ENCODE measurements around the gene CBX3.
"Not testable (repeated sequence)": the region's sequence is repeated elsewhere in the genome, so short reads cannot be mapped to it uniquely, and the experiment has no call there.

CBX3 gene

DNA sequence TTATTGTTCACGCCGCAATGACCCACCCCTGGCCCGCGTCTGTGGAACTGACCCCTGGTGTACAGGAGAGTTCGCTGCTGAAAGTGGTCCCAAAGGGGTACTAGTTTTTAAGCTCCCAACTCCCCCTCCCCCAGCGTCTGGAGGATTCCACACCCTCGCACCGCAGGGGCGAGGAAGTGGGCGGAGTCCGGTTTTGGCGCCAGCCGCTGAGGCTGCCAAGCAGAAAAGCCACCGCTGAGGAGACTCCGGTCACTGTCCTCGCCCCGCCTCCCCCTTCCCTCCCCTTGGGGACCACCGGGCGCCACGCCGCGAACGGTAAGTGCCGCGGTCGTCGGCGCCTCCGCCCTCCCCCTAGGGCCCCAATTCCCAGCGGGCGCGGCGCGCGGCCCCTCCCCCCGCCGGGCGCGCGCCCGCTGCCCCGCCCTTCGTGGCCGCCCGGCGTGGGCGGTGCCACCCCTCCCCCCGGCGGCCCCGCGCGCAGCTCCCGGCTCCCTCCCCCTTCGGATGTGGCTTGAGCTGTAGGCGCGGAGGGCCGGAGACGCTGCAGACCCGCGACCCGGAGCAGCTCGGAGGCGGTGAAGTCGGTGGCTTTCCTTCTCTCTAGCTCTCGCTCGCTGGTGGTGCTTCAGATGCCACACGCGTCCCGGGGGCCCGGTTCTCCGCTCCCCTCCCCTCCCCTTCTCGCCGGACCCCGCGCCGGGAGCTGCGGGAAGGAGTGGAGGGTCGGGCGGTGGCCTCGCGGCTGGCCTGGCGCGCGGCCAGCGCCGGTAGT is at the start of gene CBX3:
Gene CBX3 (plus strand): TSS at position 499 of the 772 bp plus-strand sequence. CDS start 1,254 bp downstream, outside the sequence.
- in situ Hi-C loops (cut with HindIII; ENCODE audit: low sequenced_read_pairs) = no loop called here

DNA sequence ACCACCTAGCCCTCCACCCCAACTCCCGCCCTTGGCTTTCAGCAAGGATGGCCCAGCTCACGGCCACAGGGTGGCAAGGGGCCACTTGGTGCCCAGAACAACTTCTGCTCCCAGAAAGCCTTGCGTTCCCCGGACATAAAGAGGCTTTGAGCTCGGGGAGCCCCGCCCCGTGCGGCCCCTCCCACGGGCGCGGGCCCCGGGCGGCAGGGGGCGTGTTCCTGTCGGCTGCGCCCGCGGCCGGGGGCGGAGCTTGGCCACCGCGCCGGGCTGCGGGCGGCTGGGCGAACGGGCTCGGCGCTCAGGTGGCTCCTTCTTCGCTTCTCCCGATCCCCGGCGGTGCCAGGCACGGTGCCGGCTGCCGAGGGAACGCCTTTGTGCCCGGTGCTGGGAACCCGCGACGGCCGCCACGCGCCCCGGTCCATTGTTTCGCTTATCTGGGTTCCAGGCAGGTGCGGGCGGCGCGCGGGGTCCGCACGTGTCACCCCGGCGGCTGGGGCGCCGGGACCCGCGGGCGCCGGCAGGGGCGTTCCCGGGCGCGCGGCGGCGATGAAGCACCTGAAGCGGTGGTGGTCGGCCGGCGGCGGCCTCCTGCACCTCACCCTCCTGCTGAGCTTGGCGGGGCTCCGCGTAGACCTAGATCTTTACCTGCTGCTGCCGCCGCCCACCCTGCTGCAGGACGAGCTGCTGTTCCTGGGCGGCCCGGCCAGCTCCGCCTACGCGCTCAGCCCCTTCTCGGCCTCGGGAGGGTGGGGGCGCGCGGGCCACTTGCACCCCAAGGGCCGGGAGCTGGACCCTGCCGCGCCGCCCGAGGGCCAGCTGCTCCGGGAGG is 49.4 kb upstream of the CBX3 start, which contains the start of gene NFE2L3:
Gene NFE2L3 (plus strand): TSS at position 246 of the 829 bp plus-strand sequence. CDS start 301 bp downstream, at position 547.
- in situ Hi-C loops (cut with HindIII; ENCODE audit: low sequenced_read_pairs) = no loop called here

DNA sequence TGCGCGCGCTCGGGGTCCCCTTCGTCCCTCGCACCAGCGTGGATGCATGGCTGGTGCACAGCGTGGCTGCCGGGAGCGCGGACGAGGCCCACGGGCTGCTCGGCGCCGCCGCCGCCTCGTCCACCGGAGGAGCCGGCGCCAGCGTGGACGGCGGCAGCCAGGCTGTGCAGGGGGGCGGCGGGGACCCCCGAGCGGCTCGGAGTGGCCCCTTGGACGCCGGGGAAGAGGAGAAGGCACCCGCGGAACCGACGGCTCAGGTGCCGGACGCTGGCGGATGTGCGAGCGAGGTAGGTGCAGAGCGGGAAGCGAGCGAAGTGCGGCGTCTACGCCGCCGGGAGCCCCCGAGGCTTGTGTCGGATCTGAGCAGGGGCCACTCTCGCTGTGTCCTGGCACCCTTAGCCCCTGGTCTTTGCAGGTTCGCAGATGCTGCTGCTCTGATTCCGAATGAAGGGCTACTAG is 48.7 kb upstream of the CBX3 start:
- in situ Hi-C loops (cut with HindIII; ENCODE audit: low sequenced_read_pairs) = not testable (repeated sequence)

DNA sequence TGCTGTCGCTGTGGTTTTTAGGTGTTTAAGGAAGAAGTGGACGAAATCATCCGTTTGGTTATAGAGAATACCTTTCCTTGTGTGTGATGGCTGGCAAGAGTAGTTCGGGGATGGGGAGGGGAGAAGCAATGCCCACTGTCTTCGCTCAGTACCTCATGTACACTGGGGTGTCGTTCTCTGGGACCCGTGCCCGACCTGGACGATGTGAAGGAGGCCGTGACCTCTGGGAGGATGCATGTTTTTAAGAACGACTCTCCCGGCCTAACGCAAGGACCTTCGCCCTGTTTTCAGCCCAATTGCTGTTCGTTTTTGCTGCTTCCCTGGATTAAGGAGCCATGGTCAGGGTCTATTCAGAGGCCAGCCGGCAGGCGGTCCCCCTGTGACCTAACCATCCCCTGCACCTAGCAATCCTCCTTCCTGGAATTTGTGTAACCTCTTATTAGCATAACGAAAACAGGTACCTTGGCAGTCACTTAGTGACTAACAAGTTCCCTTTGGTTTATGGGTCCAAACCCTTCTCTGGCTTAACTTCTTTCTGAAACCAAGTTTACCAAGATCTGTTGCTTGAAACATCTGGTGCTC is 48.2 kb upstream of the CBX3 start:
- in situ Hi-C loops (cut with HindIII; ENCODE audit: low sequenced_read_pairs) = no loop called here

DNA sequence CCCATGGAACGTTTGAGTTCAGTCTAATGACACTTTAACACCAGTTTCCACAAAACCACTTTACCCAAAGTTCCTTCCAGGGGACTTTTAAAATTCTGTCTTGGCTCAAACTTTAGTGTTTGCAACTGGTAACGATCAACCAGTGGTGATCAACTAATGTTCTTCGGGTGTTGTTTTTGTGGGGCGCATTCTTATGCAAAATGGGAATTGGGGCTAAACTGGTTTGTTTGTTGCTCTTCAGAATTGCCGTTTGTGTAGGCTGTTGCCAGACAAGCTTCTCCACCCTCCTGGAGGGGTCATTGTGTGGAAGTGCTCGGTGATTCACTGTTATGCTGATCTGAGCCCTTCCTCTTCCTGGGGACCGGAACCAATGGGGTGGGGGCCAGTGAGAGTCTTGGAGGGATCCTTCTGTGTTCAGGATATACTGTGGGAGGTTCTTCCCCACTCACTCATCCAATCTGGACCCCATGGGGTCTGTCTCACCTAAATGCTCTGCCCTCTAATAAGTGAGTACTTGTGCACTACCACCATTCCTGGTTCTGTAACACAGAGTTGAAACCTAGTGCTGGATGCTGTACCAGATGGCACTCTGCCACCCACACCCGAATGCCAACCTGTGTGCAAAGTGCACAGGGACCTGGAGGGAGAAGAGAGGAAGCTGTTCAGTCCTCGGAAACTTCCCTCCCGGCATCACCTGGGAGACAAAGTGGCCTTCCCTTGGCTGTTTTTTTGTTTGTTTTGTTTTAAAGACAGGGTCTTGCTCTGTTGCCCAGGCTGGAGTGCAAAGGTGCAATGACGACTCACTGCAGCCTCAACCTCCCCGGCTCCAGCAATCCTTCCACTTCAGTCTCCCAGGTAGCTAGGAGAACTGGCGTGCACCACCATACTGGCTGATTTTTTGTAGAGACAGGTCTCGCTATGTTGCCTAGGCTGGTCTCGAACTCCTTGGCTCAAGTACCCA is 47.4 kb upstream of the CBX3 start:
- in situ Hi-C loops (cut with HindIII; ENCODE audit: low sequenced_read_pairs) = no loop called here

DNA sequence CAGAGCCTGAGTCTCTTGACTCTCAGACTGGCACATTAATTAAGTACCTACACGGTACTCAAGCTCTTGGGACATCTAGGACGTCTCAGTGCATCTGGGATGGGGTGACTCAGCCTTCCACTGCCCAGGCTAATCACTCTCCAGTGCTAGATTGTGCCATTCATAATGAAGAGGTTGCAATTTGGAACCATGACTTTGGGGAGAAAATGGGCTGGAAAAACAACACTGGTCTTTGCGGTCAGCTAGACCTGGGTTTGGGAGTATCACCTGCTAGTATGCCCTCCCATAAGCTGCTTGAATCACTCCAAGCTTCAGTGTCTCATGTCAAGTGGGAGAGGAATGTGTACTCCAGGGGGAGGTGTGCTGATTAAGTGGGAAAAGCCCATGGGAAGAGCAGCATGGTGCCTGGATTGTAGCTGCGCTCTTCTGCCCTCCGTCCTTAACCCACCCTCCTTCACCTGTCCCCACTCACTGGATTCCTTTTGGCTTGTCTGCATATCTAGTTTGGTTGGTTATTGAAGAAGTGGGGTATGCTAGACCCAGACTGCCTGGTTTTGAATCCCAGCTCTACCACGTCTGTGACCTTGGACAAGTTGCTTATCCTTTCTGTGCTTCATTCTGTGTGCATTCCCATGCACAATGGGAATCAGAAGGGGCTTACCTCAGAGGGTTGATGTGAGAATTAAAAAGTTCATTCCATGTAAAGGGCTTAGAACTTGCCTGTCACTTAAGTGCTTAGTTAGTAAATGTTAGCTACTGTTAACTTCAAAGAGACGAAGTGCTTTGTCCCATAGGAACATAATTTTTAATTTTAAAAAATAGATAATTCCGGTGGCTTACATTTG is 45.8 kb upstream of the CBX3 start:
- in situ Hi-C loops (cut with HindIII; ENCODE audit: low sequenced_read_pairs) = no loop called here

DNA sequence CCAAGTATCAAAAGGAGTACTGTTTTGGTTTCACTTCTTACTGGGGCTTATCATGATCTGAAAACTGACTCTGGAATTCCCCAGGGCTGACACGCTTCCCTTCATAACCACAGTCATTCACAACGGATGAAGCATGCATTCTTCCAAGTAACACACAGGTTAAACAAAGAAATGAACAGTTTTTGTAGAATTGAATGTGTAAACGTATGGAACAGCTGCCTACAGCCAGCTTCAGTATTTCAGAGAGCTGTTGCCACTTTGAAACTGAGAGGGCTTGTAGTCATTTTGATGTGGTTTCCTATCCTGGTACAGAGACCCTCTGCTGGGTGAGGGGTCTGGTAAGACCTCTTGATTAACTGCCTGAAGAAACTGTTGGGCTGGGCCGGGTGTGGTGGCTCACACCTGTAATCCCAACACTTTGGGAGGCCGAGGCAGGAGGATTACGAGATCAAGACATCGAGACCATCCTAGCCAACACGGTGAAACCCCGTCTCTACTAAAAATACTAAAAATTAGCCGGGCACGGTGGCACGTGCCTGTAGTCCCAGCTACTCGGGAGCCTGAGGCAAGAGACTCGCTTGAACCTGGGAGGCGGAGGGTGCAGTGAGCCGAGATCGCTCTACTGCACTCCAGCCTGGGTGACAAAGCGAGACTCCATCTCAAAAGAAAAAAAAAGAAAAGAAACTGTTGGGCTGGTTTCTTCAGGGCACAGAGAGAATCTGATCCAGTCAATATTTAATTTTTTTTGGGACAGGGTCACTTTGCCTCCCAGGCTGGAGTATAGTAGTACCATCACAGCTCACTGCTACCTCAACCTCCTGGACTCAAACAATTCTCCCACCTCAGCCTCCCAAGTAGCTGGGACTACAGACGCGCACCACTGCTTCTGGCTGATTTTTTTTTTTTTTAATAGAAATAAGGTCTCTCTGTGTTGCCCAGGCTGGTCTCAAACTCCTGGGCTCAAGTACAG is 44.8 kb upstream of the CBX3 start:
- in situ Hi-C loops (cut with HindIII; ENCODE audit: low sequenced_read_pairs) = no loop called here

DNA sequence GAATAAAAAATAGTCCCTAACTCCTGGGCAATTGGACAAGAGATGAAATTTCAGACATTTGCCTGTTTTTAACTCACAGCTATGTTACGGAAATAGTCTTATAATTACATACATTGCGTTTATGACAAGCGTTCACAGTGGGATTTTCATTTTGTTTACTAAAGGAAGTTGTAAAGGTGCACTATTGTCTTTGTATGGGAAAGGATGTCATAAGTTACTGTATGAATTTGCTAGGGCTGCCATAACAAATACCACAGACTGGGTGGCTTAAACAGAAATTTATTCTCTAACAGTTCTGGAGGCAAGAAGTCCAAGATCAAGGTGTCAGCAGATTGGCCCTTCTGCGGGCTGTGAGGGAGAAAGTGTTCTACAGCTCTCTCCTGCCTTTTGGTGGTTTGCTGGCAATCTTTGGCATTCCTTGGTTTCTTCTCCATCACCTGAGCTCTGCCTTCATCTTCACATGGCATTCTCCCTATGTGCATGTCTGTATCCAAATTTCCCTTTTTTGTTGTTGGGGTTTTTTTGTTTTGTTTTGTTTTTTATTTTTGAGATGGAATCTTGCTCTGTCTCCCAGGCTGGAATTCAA is 43.9 kb upstream of the CBX3 start:
- in situ Hi-C loops (cut with HindIII; ENCODE audit: low sequenced_read_pairs) = no loop called here

DNA sequence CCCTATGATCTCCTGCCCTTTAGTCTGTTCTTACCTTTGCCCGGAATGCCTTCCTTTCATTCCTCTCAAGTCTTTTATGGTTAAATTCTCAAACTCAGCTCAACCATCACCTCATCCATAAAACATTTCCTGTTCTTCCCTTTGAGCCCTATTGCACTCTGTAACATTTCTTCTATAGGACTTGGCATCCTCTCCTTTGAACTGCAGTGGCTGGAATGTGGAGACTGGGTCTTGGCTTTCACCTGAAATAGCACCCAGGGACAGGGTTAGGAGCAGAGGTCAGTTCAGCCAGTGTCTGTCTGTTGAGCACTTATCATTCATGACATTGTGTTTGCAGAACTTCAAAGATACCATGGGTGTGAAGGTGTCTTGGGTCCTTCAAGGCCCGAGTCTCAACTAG is 42.3 kb upstream of the CBX3 start:
- in situ Hi-C loops (cut with HindIII; ENCODE audit: low sequenced_read_pairs) = no loop called here

DNA sequence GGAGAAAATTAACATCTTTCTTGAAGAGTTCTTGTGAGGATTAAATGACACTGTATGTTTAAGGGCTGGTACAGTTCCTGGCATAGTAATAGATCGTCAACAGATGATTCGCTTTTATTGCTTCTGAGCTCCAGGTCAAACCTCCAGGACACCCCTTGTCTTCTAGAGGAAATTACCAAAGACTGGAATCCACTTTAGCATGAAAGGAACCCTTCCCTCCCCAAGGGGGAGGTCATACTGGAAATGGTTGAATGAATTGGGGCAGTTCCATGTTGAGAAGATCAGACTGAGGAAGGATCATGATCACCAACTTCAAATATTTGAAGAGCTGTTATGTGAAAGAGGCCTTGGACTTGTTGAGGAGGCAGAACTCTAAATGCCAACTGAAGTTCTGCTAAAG is 40.6 kb upstream of the CBX3 start:
- in situ Hi-C loops (cut with HindIII; ENCODE audit: low sequenced_read_pairs) = no loop called here

DNA sequence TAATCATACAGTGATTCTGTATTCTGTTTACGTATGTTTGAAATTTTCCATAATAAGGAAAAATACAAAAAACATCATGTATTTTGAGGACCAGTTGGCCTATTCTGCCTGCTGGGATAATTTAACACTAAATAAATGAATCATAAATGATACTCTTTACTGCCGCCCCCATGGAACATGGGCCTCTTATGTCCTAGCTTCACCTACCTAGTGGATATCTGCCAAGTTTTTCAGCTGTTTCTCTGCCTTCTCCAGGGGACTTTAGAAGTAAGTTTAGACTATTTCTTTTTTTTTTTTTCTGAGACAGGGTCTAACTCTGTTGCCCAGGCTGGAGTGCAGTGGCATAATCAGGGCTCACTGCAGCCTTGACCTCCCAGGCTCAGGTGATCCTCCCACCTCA is 39.1 kb upstream of the CBX3 start:
- in situ Hi-C loops (cut with HindIII; ENCODE audit: low sequenced_read_pairs) = no loop called here

DNA sequence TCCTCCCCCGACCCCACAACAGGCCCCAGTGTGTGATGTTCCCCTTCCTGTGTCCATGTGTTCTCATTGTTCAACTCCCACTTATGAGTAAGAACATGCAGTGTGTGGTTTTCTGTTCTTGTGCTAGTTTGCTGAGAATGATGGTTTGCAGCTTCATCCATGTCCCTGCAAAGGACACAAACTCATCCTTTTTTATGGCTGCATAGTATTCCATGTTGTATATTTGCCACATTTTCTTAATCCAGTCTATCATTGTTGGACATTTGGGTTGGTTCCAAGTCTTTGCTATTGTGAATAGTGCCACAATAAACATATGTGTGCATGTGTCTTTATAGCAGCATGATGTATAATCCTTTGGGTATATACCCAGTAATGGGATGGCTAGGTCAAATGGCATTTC is 37.7 kb upstream of the CBX3 start:
- in situ Hi-C loops (cut with HindIII; ENCODE audit: low sequenced_read_pairs) = not testable (repeated sequence)

DNA sequence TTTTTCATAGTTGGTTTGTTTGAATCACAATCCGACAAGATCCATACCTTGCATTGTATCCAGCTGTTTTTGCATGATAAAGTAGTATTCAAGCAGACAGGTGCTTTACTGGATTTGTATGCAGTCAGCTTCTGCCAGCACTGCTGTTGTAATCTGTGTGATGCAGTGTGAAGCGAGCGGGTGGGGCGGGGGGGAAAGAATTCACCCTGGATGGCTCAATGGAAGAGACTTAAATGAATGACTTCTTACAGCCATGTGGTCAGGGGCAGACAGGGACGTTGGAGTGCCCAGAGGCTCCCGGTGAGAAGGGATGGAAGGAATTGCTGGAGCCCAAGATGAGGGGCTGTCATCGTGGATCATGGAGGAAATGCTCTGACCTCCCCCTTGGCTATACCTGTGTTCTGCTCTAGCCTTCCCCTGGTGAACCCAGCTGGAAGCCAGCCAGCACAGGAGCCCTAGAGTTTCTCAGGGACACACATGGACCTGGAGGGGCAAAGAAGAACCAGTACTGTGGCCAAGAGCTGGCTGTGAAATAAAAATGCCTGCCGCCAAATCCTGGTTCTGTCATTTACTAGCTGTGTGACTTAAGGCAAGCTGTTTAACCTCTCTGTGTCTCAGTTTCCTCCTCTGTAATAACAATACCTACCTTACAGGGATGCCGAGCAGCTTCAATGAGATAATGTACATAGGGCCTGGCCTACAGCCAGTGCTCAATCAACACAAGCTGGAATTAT is 35.4 kb upstream of the CBX3 start:
- in situ Hi-C loops (cut with HindIII; ENCODE audit: low sequenced_read_pairs) = no loop called here

DNA sequence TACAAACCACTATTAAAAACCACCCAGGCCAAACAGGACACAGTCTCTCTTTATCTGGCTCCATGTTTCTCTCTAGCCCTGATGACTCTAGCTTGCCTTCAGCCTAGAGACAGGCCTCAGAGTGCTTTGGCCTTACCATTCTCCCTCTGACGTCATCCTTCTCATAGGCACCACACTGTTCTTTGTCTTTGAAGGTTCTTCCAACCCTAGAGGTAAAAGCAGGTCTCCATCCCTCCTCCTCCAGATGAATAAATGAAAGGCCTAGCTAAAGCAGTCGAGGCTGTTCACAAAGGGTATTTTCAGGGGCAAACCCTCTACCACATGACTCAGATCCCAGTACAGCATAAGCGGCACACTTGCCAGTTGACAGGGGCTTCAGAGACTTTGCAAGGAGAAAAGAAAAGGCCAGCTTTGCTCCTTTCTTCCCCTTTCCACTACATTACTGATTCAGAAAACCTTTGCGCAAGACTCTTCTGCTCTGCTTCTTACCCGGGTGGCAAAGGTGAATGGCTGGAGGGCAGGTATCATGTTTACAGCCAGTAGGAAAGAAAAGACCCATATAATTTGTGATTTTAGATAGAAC is 34.8 kb upstream of the CBX3 start:
- in situ Hi-C loops (cut with HindIII; ENCODE audit: low sequenced_read_pairs) = no loop called here

DNA sequence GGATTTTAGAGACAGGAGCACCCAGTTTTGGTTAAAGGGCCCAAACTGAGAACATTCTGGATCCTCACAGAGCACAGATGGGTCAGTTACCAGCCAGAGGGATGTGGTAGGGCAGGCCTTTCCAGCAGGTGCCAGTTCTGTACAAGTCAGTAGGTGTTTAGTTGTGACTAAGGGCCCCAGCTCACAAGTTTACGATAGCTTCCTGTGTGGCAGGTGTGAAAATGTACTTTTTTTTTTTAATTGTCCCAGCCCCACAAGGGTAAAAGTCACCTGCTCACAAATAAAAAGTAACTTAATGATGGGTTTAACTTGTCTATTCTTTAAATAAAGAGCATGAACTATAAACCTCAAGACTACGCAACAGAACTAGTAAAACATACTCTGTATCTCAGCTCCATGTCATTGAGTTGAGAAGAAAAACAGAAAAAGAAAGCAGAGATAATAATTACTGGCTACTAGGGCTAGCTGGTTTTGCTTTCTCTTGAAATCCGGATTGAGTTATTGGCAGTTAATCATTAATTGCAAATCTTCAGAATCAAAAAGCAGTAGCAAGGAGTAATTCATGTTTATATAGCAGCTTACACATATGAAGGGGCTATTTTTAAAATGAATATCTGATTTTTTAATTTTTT is 34.1 kb upstream of the CBX3 start:
- in situ Hi-C loops (cut with HindIII; ENCODE audit: low sequenced_read_pairs) = no loop called here

DNA sequence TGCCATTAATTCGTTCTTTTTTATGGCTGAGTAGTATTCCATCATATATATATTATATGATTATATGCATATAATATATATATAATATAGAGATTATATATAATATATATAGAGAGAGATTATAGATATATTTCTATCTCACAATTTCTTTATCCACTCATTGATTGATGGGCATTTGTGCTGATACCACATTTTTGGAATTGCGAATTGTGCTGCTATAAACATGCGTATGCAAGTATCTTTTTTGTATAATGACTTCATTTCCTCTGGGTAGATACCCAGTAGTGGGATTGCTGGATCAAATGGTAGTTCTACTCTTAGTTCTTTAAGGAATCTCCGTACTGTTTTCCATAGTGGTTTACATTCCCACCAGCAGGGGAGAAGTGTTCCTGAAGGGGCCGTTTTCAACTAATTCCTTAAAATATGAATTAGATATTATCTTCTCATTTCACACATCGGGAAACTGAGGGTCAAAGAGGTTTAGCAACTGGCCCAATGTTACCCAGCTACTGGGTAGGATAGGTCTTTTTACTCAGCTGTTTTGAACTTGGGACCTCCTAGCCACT is 33.0 kb upstream of the CBX3 start:
- in situ Hi-C loops (cut with HindIII; ENCODE audit: low sequenced_read_pairs) = no loop called here
